Measurements from ENCODE around the gene NQO2. TPM values are rescaled to one million over a fixed set of nuclear protein-coding genes. Genes with fewer than 3 reads are reported as not detected.

NQO2 gene
- total RNA-seq, 2 donors from 2014 or later, result 27.9 to 34.3 TPM

DNA sequence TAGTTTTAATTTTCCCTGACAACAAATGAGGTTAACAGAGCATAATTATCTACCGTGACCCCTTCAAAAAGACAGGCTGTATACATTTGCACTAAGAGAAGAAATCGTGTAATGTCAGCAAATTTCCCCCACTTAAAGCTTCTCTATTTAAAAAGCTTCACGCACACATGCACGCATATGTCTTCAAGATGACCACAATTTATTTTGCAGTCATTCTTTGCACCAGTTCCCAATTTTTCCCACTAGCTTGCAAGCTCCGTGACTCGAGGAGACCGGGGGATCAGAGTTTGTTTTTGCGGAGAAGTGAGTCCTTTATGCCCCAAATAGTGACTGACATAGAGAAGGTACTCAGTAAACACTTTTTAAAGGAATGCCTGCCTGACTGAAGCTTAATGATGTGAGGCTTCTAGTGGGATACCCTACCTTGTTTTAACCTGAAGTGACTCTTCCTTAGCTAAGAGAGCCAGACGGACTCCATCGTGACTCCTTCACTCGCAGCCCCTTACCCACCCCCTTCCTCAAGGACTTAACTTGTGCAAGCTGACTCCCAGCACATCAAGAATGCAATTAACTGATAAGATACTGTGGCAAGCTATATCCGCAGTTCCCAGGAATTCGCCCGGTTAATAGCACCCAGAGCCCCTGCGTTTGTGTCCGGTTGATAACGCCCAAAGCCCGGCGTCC, 9.3 kb upstream of the NQO2 start:
- no peak for DNase-seq (ENCODE audit: low spot score)
- Histone ChIP-seq H3K27me3 (replicated peaks; ENCODE audit: insufficient read depth) (no peaks in the 10 kb centered on the region), H3K9me3 (no peaks in the 10 kb centered on the region), H3K4me3 (peak overlapping the region; percentile 66 to 88), H3K36me3 (no peaks in the 10 kb centered on the region), H3K4me1 (replicated peaks) (no peaks in the 10 kb centered on the region), H3K27ac (peak overlapping the region; percentile 91 to 97)
- TF ChIP-seq, protein P1, sequence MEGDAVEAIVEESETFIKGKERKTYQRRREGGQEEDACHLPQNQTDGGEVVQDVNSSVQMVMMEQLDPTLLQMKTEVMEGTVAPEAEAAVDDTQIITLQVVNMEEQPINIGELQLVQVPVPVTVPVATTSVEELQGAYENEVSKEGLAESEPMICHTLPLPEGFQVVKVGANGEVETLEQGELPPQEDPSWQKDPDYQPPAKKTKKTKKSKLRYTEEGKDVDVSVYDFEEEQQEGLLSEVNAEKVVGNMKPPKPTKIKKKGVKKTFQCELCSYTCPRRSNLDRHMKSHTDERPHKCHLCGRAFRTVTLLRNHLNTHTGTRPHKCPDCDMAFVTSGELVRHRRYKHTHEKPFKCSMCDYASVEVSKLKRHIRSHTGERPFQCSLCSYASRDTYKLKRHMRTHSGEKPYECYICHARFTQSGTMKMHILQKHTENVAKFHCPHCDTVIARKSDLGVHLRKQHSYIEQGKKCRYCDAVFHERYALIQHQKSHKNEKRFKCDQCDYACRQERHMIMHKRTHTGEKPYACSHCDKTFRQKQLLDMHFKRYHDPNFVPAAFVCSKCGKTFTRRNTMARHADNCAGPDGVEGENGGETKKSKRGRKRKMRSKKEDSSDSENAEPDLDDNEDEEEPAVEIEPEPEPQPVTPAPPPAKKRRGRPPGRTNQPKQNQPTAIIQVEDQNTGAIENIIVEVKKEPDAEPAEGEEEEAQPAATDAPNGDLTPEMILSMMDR (IDR thresholded peaks at IDR 0.05), result no peak
- no peak for TF ChIP-seq POLR2AphosphoS5 (IDR thresholded peaks at IDR 0.05)
- TF ChIP-seq POLR2A (IDR thresholded peaks at IDR 0.05), result no peak
- intact Hi-C loops (cut with DNase I), result no loop called here
- 4% methylated on average over 19 of the region's 19 CpGs for WGBS

DNA sequence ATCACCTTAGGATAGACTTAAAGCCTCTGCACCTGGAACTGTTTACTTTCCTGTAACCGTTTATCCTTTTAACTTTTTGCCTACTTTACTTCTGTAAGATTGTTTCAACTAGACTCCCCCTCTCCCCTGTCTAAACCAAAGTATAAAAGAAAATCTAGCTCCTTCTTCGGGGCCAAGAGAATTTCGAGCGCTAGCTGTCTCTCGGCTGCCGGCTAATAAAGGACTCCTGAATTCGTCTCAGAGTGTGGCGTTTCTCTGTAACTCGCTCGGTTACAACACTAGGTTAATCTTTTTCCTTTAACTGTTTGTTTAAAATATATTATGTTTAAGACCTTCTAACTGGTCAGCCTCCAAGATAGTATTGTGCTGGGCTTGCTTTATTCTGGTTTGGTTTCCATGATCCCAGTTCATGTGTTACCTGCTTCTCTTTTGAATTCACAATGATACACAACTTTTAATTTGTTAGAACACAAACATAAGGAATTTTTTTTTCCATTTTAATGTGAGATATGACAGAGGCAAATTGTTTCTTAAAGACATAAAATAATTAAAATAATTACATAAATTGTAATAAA, 8.7 kb upstream of the NQO2 start:
- Histone ChIP-seq H3K27me3 (replicated peaks; ENCODE audit: insufficient read depth) (no peaks in the 10 kb centered on the region), H3K27ac (peak overlapping the region; percentile 91 to 97), H3K4me1 (replicated peaks) (no peaks in the 10 kb centered on the region), H3K4me3 (peak overlapping the region; percentile 66 to 88), H3K36me3 (no peaks in the 10 kb centered on the region), H3K9me3 (no peaks in the 10 kb centered on the region)
- intact Hi-C loops (cut with DNase I), result no loop called here
- no peak for DNase-seq (ENCODE audit: low spot score)
- TF ChIP-seq POLR2AphosphoS5 (IDR thresholded peaks at IDR 0.05) (no peak), POLR2A (IDR thresholded peaks at IDR 0.05) (no peak)
- TF ChIP-seq, protein P1 (IDR thresholded peaks at IDR 0.05), result no peak
- WGBS, result 9% methylated on average over 10 of the region's 10 CpGs

DNA sequence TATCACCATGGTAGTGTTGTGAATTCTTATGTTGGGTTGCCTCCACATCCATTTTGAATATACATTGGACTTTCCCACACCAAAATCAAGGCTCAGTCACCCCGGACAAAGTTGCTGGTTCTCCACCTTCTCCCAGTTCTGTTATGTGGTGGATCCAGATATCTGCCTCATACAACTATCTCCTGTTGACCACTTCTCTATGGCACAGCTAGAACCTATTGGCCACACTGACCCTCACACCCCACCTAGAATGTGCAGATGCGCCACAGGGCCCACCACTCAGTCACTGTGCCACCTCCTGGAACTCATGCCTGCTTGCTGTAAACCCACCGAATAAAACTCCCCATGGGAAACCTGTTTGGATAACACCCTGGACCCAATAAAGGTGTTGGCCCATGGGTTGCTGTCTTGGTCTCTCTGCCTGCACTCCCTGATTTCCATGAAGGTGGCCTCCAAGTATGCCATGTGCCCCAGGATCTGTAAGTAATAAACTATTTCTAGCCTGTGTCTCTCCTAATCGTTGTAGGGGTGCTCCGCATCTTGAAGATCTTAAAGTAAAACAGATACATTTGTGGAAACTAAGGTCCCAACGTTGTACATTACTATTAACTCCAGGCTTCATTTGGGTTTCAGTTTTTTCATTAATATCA, 7.2 kb upstream of the NQO2 start:
- no peak overlapping the region for H3K4me3 ChIP-seq
- intact Hi-C loops (cut with DNase I), result no loop called here
- H3K27ac ChIP-seq, result no peak overlapping the region
- no peaks in the 10 kb centered on the region for H3K4me1 ChIP-seq (replicated peaks)
- H3K27me3 ChIP-seq (replicated peaks; ENCODE audit: insufficient read depth), result no peaks in the 10 kb centered on the region
- H3K9me3 ChIP-seq, result no peaks in the 10 kb centered on the region
- no peak for DNase-seq (ENCODE audit: low spot score)
- H3K36me3 ChIP-seq, result no peaks in the 10 kb centered on the region
- no peak for TF ChIP-seq POLR2A (IDR thresholded peaks at IDR 0.05)
- TF ChIP-seq POLR2AphosphoS5 (IDR thresholded peaks at IDR 0.05), result no peak
- TF ChIP-seq, protein P1 (IDR thresholded peaks at IDR 0.05), result no peak
- 95% methylated on average over 6 of the region's 6 CpGs for WGBS

DNA sequence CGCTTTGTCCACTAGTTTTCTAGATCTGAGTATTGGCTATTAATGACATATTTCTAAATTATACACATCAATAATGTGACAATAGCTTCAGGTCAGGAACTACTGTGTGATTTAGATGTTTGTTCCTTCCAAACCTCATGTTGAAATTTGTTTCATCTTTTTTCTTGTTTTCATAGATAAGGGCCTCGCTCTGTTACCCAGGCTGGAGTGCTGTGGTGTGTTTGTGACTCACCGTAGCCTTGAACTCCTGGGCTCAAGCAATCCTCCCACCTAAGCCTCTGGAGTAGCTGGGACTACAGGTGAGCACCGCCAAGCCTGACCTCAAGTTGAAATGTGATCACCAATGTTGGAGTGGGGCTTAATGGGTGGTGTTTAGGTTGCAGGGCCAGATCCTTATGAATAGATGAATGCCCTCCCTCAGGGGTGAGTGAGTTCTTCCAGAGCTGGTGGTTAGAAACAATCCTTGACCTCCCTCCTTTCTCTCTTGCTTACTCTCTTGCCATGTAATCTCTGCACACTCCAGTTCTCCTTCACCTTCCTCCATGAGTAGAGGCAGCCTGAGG, 5.9 kb upstream of the NQO2 start:
- peaks cover 3% of the 10 kb centered on the region for H3K4me1 ChIP-seq (replicated peaks)
- intact Hi-C loops (cut with DNase I), result no loop called here
- H3K36me3 ChIP-seq, result no peaks in the 10 kb centered on the region
- no peaks in the 10 kb centered on the region for H3K27me3 ChIP-seq (replicated peaks; ENCODE audit: insufficient read depth)
- no peak for TF ChIP-seq POLR2A (IDR thresholded peaks at IDR 0.05)
- TF ChIP-seq POLR2AphosphoS5 (IDR thresholded peaks at IDR 0.05), result no peak
- TF ChIP-seq, protein P1 (IDR thresholded peaks at IDR 0.05), result no peak
- H3K9me3 ChIP-seq, result no peaks in the 10 kb centered on the region
- H3K4me3 ChIP-seq, result no peak overlapping the region
- WGBS, result 96% methylated on average over 4 of the region's 4 CpGs
- no peak overlapping the region for H3K27ac ChIP-seq
- no peak for DNase-seq (ENCODE audit: low spot score)

Measured in prostate gland (tissue), 2 donors.